ENCODE data around the gene U2AF1L4.

DNA sequence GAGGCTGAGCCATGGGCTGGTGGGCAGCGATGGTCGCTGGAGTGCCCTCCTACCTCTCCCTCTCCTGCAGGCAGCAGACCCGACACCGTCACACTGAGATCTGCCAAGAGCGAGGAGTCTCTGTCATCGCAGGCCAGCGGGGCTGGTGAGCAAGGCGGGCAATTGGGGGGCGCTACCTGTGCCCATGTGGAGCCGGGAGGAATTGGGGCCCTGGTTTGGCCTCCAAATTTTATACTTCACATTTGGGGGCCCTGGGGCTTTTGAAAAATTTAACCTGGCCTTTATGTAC lies 40.1 kb upstream of the U2AF1L4 start:
- TF ChIP-seq, protein P1, sequence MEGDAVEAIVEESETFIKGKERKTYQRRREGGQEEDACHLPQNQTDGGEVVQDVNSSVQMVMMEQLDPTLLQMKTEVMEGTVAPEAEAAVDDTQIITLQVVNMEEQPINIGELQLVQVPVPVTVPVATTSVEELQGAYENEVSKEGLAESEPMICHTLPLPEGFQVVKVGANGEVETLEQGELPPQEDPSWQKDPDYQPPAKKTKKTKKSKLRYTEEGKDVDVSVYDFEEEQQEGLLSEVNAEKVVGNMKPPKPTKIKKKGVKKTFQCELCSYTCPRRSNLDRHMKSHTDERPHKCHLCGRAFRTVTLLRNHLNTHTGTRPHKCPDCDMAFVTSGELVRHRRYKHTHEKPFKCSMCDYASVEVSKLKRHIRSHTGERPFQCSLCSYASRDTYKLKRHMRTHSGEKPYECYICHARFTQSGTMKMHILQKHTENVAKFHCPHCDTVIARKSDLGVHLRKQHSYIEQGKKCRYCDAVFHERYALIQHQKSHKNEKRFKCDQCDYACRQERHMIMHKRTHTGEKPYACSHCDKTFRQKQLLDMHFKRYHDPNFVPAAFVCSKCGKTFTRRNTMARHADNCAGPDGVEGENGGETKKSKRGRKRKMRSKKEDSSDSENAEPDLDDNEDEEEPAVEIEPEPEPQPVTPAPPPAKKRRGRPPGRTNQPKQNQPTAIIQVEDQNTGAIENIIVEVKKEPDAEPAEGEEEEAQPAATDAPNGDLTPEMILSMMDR (conservative IDR thresholded peaks at IDR 0.05; ENCODE audit: low read length) = no peak
- no peak for TF ChIP-seq EZH2phosphoT487 (IDR thresholded peaks at IDR 0.05; ENCODE audit: borderline replicate concordance, low read depth, low read length)

Measured in OCI-LY7 (cell line).